Measurements from ENCODE around the gene ARID1B.
"Not testable (repeated sequence)": the region's sequence is repeated elsewhere in the genome, so short reads cannot be mapped to it uniquely, and the experiment has no call there.

ARID1B gene

GRCh38 chr6:156972145-156972544 is 195.0 kb downstream of the ARID1B start:
- no peak for DNase-seq

GRCh38 chr6:156974830-156975261 is 197.7 kb downstream of the ARID1B start:
- no peak for DNase-seq

GRCh38 chr6:156975414-156975813 is 198.2 kb downstream of the ARID1B start:
- no peak for DNase-seq

- DNase-seq: no peak
Observed at GRCh38 chr6:156976216-156977127, 199.3 kb downstream of the ARID1B start.

GRCh38 chr6:156977527-156978291 is 200.5 kb downstream of the ARID1B start:
- no peak for DNase-seq

GRCh38 chr6:156978948-156979347 is 201.8 kb downstream of the ARID1B start:
- DNase-seq: no peak

GRCh38 chr6:156980515-156980914 is 203.3 kb downstream of the ARID1B start:
- DNase-seq: no peak

GRCh38 chr6:156980948-156981347 is 203.8 kb downstream of the ARID1B start:
- no peak for DNase-seq

- no peak for DNase-seq
Observed at GRCh38 chr6:156982168-156982567, 205.0 kb downstream of the ARID1B start.

GRCh38 chr6:156982864-156983263 is 205.7 kb downstream of the ARID1B start:
- DNase-seq: not testable (repeated sequence)

- DNase-seq: no peak
Observed at GRCh38 chr6:156984178-156984738, 207.1 kb downstream of the ARID1B start.

GRCh38 chr6:156985309-156985708 is 208.1 kb downstream of the ARID1B start:
- DNase-seq: no peak

GRCh38 chr6:156988276-156989158 is 211.3 kb downstream of the ARID1B start:
- DNase-seq: no peak

- no peak for DNase-seq
Observed at GRCh38 chr6:156989159-156989806, 212.1 kb downstream of the ARID1B start.

- no peak for DNase-seq
Observed at GRCh38 chr6:156992020-156992804, 215.0 kb downstream of the ARID1B start.

GRCh38 chr6:156993713-156994112 is 216.5 kb downstream of the ARID1B start:
- DNase-seq: no peak

GRCh38 chr6:156994215-156995076 is 217.3 kb downstream of the ARID1B start:
- no peak for DNase-seq

GRCh38 chr6:156995502-156995901 is 218.3 kb downstream of the ARID1B start:
- DNase-seq: no peak

- DNase-seq: no peak
Observed at GRCh38 chr6:156996265-156996664, 219.1 kb downstream of the ARID1B start.

- no peak for DNase-seq
Observed at GRCh38 chr6:156998794-156999330, 221.7 kb downstream of the ARID1B start.

Data from NCI-H1048 (cell line).